GM12873 (cell line): ENCODE measurements around the gene FGF14.

Experiments used
- TF ChIP-seq, protein P1 (sequence below): IDR thresholded peaks from 2 replicates; pipeline ENCODE4 v1.5.1; 2012; ENCODE audit warnings: low read depth, mild to moderate bottlenecking, moderate library complexity, low read length, control low read depth; ENCODE audit not compliant: insufficient read depth; ENCODE audit errors: missing control alignments

Gene FGF14

DNA sequence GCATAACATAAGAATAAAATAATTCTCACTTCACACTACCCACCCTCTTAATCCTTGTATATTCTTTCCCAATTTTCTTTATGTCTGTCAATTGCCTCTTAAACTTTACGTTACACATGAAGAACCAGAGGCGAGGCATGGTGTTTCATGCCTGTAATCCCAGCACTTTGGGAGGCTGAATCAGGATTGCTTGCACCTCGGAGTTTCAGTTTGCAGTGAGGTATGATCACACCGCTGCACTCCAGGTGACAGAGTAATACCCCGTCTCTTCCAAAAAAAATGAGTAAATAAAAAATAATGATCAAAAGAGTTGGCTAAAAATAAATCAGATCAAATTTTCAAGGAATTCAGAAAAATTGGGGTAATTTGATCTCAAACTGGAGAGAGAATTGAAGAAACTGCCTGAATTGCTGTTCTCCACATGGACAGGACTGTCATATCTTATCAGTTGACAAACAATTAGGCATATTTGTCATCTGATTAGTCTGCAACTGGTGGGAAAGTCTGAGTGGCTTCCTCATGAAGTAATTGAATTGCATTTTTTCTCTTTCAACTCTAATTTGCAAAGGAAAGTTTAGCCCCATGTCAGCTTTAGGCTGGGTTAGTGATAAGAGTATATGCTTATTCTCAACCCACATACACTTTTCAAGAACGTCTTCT, 646.5 kb downstream of the FGF14 start:
- TF ChIP-seq, protein P1, sequence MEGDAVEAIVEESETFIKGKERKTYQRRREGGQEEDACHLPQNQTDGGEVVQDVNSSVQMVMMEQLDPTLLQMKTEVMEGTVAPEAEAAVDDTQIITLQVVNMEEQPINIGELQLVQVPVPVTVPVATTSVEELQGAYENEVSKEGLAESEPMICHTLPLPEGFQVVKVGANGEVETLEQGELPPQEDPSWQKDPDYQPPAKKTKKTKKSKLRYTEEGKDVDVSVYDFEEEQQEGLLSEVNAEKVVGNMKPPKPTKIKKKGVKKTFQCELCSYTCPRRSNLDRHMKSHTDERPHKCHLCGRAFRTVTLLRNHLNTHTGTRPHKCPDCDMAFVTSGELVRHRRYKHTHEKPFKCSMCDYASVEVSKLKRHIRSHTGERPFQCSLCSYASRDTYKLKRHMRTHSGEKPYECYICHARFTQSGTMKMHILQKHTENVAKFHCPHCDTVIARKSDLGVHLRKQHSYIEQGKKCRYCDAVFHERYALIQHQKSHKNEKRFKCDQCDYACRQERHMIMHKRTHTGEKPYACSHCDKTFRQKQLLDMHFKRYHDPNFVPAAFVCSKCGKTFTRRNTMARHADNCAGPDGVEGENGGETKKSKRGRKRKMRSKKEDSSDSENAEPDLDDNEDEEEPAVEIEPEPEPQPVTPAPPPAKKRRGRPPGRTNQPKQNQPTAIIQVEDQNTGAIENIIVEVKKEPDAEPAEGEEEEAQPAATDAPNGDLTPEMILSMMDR = no peak

DNA sequence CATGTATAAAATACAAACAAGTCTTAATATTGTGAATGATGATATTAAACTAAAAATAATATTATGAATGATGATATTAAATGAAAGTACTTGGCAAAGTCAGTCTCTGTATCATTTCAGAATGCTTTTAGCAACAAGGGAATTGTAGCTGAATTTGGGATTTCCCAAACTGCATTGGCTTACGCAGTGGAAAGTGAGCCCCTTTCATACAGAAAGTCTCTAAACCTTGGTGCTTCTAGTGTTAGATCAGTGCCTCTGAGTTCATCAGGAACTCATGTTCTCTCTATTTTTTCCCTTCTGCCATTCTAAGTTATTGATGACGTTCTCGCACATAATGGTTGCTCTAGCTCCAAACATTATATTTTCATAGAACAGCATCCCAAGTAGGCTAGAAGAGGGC, 649.4 kb downstream of the FGF14 start:
- TF ChIP-seq, protein P1 = no peak

DNA sequence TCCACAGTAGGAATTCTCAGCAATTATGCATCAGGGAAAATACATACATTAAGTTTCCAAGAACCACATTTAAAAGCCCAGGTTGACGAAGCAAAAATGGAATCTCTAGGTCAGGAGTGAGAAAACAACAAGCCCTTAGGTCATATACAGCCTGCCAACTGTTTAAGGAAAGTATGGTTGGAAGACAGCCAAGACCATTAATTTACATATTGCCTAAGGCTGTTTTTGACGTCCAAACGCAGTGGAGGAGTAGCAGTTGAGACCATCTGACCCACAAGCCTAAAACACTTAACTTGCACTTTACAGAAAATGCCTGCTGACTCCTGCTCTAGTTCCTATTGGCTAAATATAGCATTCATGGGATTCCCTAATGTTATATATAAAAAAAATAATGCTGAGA, 650.4 kb downstream of the FGF14 start:
- TF ChIP-seq, protein P1 = no peak

DNA sequence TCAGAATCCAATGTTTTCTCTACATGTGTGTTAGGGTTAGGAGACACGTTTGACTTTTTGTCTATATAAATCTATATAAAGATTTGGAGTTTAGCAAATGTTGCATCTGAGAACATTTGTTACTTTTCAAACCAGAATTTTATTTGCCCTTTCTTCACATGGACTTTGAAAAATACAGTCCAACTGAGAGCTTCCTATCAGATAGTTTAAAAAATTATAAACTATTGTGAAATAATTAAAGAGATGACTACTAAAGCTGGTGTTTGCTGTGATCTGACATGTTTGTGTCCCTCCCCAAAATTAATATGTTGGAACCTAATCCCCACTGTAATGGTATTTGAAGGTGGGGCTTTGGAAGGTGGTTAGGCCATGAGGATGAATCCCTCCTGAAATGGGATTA, 652.3 kb downstream of the FGF14 start:
- TF ChIP-seq, protein P1 = no peak

DNA sequence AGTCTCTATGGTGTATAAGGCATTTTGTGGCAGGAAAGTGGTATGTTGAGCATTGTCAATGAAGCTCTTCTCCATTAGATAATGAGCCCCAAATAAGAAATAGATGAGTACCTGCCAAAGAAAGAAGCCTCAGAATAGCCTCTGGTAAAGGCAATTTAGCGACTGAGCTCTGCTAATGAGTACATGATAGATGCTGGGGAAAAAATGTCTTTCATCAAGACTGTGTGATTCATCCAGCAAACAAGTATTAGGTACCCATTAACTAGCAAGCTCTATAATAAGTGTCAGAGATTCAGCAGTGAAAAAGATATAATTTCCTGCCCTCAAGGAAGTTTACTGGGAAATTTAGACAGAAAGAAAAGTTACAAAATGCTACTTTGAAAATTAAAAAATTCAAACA, 654.8 kb downstream of the FGF14 start:
- TF ChIP-seq, protein P1 = no peak

GRCh38 chr13:101746513-101746912, 655.3 kb downstream of the FGF14 start:
- TF ChIP-seq, protein P1 = no peak

- TF ChIP-seq, protein P1 = no peak
Measured at GRCh38 chr13:101739382-101740178, 662.3 kb downstream of the FGF14 start.
